ENCODE measurements around the gene TPI1.
"Not testable (repeated sequence)": the region's sequence is repeated elsewhere in the genome, so short reads cannot be mapped to it uniquely, and the experiment has no call there.

The TPI1 gene

GRCh38 chr12:6884539-6884938, 17.2 kb downstream of the TPI1 start:
- Histone ChIP-seq H2AFZ (ENCODE audit: low read depth) (no peak overlapping the region), H3K9ac (no peak overlapping the region), H4K20me1 (ENCODE audit: insufficient read depth) (no peaks in the 10 kb centered on the region), H3K36me3 (ENCODE audit: insufficient read depth) (no peaks in the 10 kb centered on the region), H3K4me1 (ENCODE audit: low read depth, poor library complexity, severe bottlenecking) (peaks cover 18% of the 10 kb centered on the region), H3K4me3 (IDR thresholded peaks at IDR 0.05; ENCODE audit: insufficient read depth, low read depth, low read length) (no peak overlapping the region), H3K79me2 (ENCODE audit: insufficient read depth, low read depth) (no peaks in the 10 kb centered on the region), H3K27ac (no peak overlapping the region), H3K4me2 (no peak overlapping the region), H3K27me3 (ENCODE audit: insufficient read depth, low read depth) (no peaks in the 10 kb centered on the region)
- no peak for TF ChIP-seq CTCF (conservative IDR thresholded peaks at IDR 0.05; ENCODE audit: low read depth, low read length)

GRCh38 chr12:6886206-6886999, 19.1 kb downstream of the TPI1 start:
- H3K4me3 ChIP-seq (IDR thresholded peaks at IDR 0.05; ENCODE audit: insufficient read depth, low read depth, low read length); H3K4me2 ChIP-seq; H3K36me3 ChIP-seq (ENCODE audit: insufficient read depth); H3K9ac ChIP-seq; H3K79me2 ChIP-seq (ENCODE audit: insufficient read depth, low read depth); H2AFZ ChIP-seq (ENCODE audit: low read depth); H4K20me1 ChIP-seq (ENCODE audit: insufficient read depth); H3K27me3 ChIP-seq (ENCODE audit: insufficient read depth, low read depth); H3K27ac ChIP-seq: not testable (repeated sequence)
- H3K4me1 ChIP-seq (ENCODE audit: low read depth, poor library complexity, severe bottlenecking) = peaks cover 29% of the 10 kb centered on the region

- Histone ChIP-seq H3K27ac (no peak overlapping the region), H3K4me1 (ENCODE audit: low read depth, poor library complexity, severe bottlenecking) (peaks cover 38% of the 10 kb centered on the region), H3K4me3 (IDR thresholded peaks at IDR 0.05; ENCODE audit: insufficient read depth, low read depth, low read length) (no peak overlapping the region), H2AFZ (ENCODE audit: low read depth) (no peak overlapping the region), H4K20me1 (ENCODE audit: insufficient read depth) (no peaks in the 10 kb centered on the region), H3K9ac (no peak overlapping the region), H3K36me3 (ENCODE audit: insufficient read depth) (no peaks in the 10 kb centered on the region), H3K79me2 (ENCODE audit: insufficient read depth, low read depth) (no peaks in the 10 kb centered on the region), H3K27me3 (ENCODE audit: insufficient read depth, low read depth) (no peaks in the 10 kb centered on the region), H3K4me2 (no peak overlapping the region)
- no peak for TF ChIP-seq CTCF (conservative IDR thresholded peaks at IDR 0.05; ENCODE audit: low read depth, low read length)
Measured at GRCh38 chr12:6887460-6887859, 20.1 kb downstream of the TPI1 start.

- Histone ChIP-seq H4K20me1 (ENCODE audit: insufficient read depth) (no peaks in the 10 kb centered on the region), H3K4me1 (ENCODE audit: low read depth, poor library complexity, severe bottlenecking) (peaks cover 38% of the 10 kb centered on the region), H3K27ac (no peak overlapping the region), H2AFZ (ENCODE audit: low read depth) (no peak overlapping the region), H3K4me3 (IDR thresholded peaks at IDR 0.05; ENCODE audit: insufficient read depth, low read depth, low read length) (no peak overlapping the region), H3K4me2 (no peak overlapping the region), H3K36me3 (ENCODE audit: insufficient read depth) (no peaks in the 10 kb centered on the region), H3K9ac (no peak overlapping the region), H3K27me3 (ENCODE audit: insufficient read depth, low read depth) (no peaks in the 10 kb centered on the region), H3K79me2 (ENCODE audit: insufficient read depth, low read depth) (no peaks in the 10 kb centered on the region)
- TF ChIP-seq CTCF (conservative IDR thresholded peaks at IDR 0.05; ENCODE audit: low read depth, low read length) = no peak
Measured at GRCh38 chr12:6888360-6888759, 21.0 kb downstream of the TPI1 start.

GRCh38 chr12:6888794-6889193, 21.5 kb downstream of the TPI1 start:
- H3K36me3 ChIP-seq (ENCODE audit: insufficient read depth); H3K4me3 ChIP-seq (IDR thresholded peaks at IDR 0.05; ENCODE audit: insufficient read depth, low read depth, low read length); H4K20me1 ChIP-seq (ENCODE audit: insufficient read depth); H3K27ac ChIP-seq; H3K79me2 ChIP-seq (ENCODE audit: insufficient read depth, low read depth); H3K4me2 ChIP-seq; H3K9ac ChIP-seq; H2AFZ ChIP-seq (ENCODE audit: low read depth); H3K27me3 ChIP-seq (ENCODE audit: insufficient read depth, low read depth): not testable (repeated sequence)
- peaks cover 38% of the 10 kb centered on the region for H3K4me1 ChIP-seq (ENCODE audit: low read depth, poor library complexity, severe bottlenecking)

- not testable (repeated sequence) for H3K36me3 ChIP-seq (ENCODE audit: insufficient read depth); H3K4me3 ChIP-seq (IDR thresholded peaks at IDR 0.05; ENCODE audit: insufficient read depth, low read depth, low read length); H3K79me2 ChIP-seq (ENCODE audit: insufficient read depth, low read depth); H4K20me1 ChIP-seq (ENCODE audit: insufficient read depth); H3K27me3 ChIP-seq (ENCODE audit: insufficient read depth, low read depth)
- peak overlapping the region; percentile 82 for H3K9ac ChIP-seq
- peaks cover 38% of the 10 kb centered on the region for H3K4me1 ChIP-seq (ENCODE audit: low read depth, poor library complexity, severe bottlenecking)
- peak overlapping the region; percentile 99 for H3K4me2 ChIP-seq
- peak overlapping the region; percentile 68; the same call in 1 of the 2 replicates for H2AFZ ChIP-seq (ENCODE audit: low read depth)
- H3K27ac ChIP-seq = peak overlapping the region; percentile 97
Measured at GRCh38 chr12:6889775-6890573, 22.6 kb downstream of the TPI1 start.

Data from KMS-11 (cell line).